Upper lobe of right lung (tissue), 1 donor: ENCODE data around the gene WBP4. TPM values are rescaled to one million over a fixed set of nuclear protein-coding genes. Genes with fewer than 3 reads are reported as not detected.
"Not testable (repeated sequence)": the region's sequence is repeated elsewhere in the genome, so short reads cannot be mapped to it uniquely, and the experiment has no call there.

Experiments used
- ATAC-seq: fragments of 200-7000 bp; cut with Tn5 transposase; one replicate; pipeline ENCODE4 v1.9.1; 2020; ENCODE audit warnings: mild to moderate bottlenecking, moderate library complexity
- DNase-seq: peaks from one replicate; pipeline ENCODE4 v3.0.0-alpha.2; 2020
- H3K27ac ChIP-seq: fragments of 200-600 bp; one replicate; pipeline ENCODE4 v1.8.0; 2022
- H3K27me3 ChIP-seq: fragments of 200-600 bp; one replicate; pipeline ENCODE4 v1.8.0; 2022; ENCODE audit warnings: mild to moderate bottlenecking
- H3K36me3 ChIP-seq: fragments of 200-600 bp; one replicate; pipeline ENCODE4 v1.8.0; 2022
- H3K4me1 ChIP-seq: fragments of 200-600 bp; one replicate; pipeline ENCODE4 v1.8.0; 2022
- H3K4me3 ChIP-seq: fragments of 200-600 bp; one replicate; pipeline ENCODE4 v1.8.0; 2022; ENCODE audit warnings: mild to moderate bottlenecking
- H3K9me3 ChIP-seq: fragments of 200-600 bp; one replicate; pipeline ENCODE4 v1.8.0; 2022
- CTCF ChIP-seq: fragments of 200-600 bp; IDR thresholded peaks from one replicate; pipeline ENCODE4 v1.8.0; 2022; ENCODE audit warnings: antibody characterized with exemption
- intact Hi-C: fragments of 100-400 bp; cut with DNase I; formaldehyde crosslinking; loops from one replicate; pipeline ENCODE4 v1.11.0; 2022
- total RNA-seq: library from RNA; stranded (reverse); fragmentation: NEBNext Ultra II Directional; extraction: Animal tissue kit (Norgen Biotek cat#: 25700); gene quantifications from one replicate; pipeline ENCODE4 v1.2.1, GENCODE V29; 2021
- donor health status: DM: no; HTN: yes; CAD: no; lungs with severe emphysema.

The WBP4 gene
- total RNA-seq, 1 donor from 2014 or later: 11.0 TPM

DNA sequence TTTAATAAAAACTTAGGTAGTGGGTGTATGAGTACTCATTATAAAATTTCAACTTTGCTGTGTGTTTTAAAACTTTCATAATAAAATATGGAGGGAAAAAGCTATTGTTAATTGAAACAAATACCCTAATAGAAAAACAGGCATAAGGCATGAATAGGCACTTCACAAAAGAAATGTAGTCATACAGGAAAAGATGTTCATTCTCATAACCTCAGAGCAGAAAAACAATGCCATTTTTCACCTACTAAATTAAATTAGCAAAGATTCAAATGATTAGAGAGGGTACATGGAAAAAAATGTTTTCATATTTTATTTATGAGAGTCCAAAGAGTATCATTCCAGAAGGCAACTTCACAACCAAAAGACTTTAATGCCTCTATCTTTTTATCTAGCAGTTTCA is 21.6 kb upstream of the WBP4 start:
- TF ChIP-seq CTCF: no peak
- DNase-seq (no peak), ATAC-seq (no peak)
- H3K27ac ChIP-seq: no peak overlapping the region
- no peaks in the 10 kb centered on the region for H3K9me3 ChIP-seq
- intact Hi-C loops: no loop called here
- H3K4me3 ChIP-seq: no peak overlapping the region
- no peaks in the 10 kb centered on the region for H3K36me3 ChIP-seq
- H3K4me1 ChIP-seq: peaks cover 7% of the 10 kb centered on the region
- no peaks in the 10 kb centered on the region for H3K27me3 ChIP-seq

- no peaks in the 10 kb centered on the region for H3K36me3 ChIP-seq
- H3K9me3 ChIP-seq: no peaks in the 10 kb centered on the region
- intact Hi-C loops: no loop called here
- no peak overlapping the region for H3K4me3 ChIP-seq
- no peaks in the 10 kb centered on the region for H3K27me3 ChIP-seq
- ATAC-seq (no peak), DNase-seq (no peak)
- no peak overlapping the region for H3K27ac ChIP-seq
- no peaks in the 10 kb centered on the region for H3K4me1 ChIP-seq
- no peak for TF ChIP-seq CTCF
Observed at GRCh38 chr13:41040584-41041334, 20.6 kb upstream of the WBP4 start.

GRCh38 chr13:41042419-41042818 is 18.9 kb upstream of the WBP4 start:
- H3K27me3 ChIP-seq, ATAC-seq, DNase-seq, H3K4me3 ChIP-seq, H3K27ac ChIP-seq, H3K36me3 ChIP-seq, H3K9me3 ChIP-seq, H3K4me1 ChIP-seq, intact Hi-C loops: not testable (repeated sequence)

- intact Hi-C loops: no loop called here
- no peak overlapping the region for H3K4me3 ChIP-seq
- DNase-seq (no peak), ATAC-seq (peak; percentile 26)
- TF ChIP-seq CTCF: no peak
- H3K4me1 ChIP-seq: peaks cover 27% of the 10 kb centered on the region
- no peaks in the 10 kb centered on the region for H3K36me3 ChIP-seq
- no peak overlapping the region for H3K27ac ChIP-seq
- H3K9me3 ChIP-seq: no peaks in the 10 kb centered on the region
- no peaks in the 10 kb centered on the region for H3K27me3 ChIP-seq
Observed at GRCh38 chr13:41048640-41049039, 12.7 kb upstream of the WBP4 start.

GRCh38 chr13:41049480-41050440 is 11.5 kb upstream of the WBP4 start:
- peak; percentile 81 for ATAC-seq
- intact Hi-C loops: no loop called here
- Histone ChIP-seq H3K4me1 (peaks cover 39% of the 10 kb centered on the region), H3K36me3 (no peaks in the 10 kb centered on the region), H3K27ac (no peak overlapping the region), H3K9me3 (no peaks in the 10 kb centered on the region), H3K27me3 (no peaks in the 10 kb centered on the region), H3K4me3 (no peak overlapping the region)
- no peak for TF ChIP-seq CTCF
- no peak for DNase-seq

DNA sequence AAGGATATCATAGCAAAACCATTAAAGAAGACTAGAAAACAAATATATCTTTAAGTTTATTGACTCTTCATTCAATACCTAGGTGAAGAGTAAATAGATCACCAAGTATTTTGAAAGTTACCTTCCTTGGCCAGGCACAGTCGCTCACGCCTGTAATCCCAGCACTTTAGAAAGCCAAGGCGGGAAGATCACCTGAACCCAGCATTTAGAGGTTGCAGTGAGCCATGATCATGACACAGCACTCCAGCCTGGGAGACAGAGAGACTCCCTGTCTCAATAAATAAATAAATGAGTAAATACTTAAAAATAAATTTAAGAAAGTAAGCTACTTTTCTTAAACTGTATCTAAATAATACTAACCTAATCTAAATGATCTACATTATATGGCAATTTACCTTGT is 8.9 kb upstream of the WBP4 start:
- Histone ChIP-seq H3K36me3 (no peaks in the 10 kb centered on the region), H3K27ac (peak overlapping the region; percentile 39), H3K4me1 (peaks cover 60% of the 10 kb centered on the region), H3K9me3 (no peaks in the 10 kb centered on the region), H3K27me3 (no peaks in the 10 kb centered on the region), H3K4me3 (no peak overlapping the region)
- ATAC-seq: no peak
- DNase-seq: no peak
- TF ChIP-seq CTCF: no peak
- intact Hi-C loops: no loop called here
